ENCODE measurements around the gene PIH1D1. TPM values are rescaled to one million over a fixed set of nuclear protein-coding genes. Genes with fewer than 3 reads are reported as not detected.

The PIH1D1 gene
- total and polyA plus RNA-seq, 2 of the 13 experiments (the other 11 are each of a cell fraction or from before 2014, with no cell fraction given), result 110 to 137 TPM

DNA sequence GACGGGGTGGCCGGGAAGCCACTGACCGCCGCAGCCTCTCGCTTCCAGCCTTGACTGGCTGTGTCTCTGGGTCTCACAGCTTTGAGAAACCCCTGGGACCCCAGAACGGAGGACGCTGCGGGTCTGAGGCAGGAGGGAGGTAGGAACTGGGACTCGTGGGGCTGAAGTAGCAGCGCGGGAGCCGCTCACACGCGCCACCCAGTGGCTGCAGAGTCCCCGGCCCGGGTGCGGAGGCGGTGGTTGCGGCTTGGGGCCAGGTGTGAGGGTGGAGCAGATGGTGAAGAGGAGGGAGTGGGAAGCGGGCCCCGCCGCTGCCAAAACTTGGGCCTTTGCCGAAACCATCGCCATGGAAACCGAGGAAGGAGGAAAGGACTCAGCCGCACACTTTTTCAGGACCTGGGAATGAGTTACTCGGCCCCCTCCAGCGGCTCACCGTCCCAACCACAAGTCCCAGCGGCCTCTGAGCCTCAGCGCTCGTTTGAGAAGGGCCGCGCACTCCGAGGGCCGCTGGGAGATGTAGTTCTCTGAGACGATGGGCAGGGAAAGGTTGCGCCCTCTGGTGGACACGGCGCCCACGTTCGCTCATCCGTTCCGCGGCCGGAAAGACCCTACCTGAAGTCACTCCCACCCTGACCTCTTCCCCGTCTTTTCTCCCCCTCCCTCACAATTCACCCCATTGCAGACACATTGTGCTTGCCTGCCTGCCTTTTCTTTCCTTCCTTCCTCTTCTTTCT lies 8.1 kb downstream of the PIH1D1 start (continued):
- TF ChIP-seq RXRB (CRISPR knock-in tag; IDR thresholded peaks at IDR 0.05; ENCODE audit: borderline replicate concordance), result 0 out of 2 replicates have a peak, but pooled peaks have one; percentile 30
- TF ChIP-seq SOX6 (IDR thresholded peaks at IDR 0.05), result no peak
- peak; percentile 20; the same call in 1 of the 2 replicates for TF ChIP-seq SOX6 (CRISPR knock-in tag; IDR thresholded peaks at IDR 0.05)
- TF ChIP-seq, protein P1, sequence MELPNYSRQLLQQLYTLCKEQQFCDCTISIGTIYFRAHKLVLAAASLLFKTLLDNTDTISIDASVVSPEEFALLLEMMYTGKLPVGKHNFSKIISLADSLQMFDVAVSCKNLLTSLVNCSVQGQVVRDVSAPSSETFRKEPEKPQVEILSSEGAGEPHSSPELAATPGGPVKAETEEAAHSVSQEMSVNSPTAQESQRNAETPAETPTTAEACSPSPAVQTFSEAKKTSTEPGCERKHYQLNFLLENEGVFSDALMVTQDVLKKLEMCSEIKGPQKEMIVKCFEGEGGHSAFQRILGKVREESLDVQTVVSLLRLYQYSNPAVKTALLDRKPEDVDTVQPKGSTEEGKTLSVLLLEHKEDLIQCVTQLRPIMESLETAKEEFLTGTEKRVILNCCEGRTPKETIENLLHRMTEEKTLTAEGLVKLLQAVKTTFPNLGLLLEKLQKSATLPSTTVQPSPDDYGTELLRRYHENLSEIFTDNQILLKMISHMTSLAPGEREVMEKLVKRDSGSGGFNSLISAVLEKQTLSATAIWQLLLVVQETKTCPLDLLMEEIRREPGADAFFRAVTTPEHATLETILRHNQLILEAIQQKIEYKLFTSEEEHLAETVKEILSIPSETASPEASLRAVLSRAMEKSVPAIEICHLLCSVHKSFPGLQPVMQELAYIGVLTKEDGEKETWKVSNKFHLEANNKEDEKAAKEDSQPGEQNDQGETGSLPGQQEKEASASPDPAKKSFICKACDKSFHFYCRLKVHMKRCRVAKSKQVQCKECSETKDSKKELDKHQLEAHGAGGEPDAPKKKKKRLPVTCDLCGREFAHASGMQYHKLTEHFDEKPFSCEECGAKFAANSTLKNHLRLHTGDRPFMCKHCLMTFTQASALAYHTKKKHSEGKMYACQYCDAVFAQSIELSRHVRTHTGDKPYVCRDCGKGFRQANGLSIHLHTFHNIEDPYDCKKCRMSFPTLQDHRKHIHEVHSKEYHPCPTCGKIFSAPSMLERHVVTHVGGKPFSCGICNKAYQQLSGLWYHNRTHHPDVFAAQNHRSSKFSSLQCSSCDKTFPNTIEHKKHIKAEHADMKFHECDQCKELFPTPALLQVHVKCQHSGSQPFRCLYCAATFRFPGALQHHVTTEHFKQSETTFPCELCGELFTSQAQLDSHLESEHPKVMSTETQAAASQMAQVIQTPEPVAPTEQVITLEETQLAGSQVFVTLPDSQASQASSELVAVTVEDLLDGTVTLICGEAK (IDR thresholded peaks at IDR 0.05), result no peak
- TF ChIP-seq, protein P1 (CRISPR knock-in tag; IDR thresholded peaks at IDR 0.05), result peak; percentile 46; the same call in 1 of the 2 replicates
- no peak for TF ChIP-seq ZNF746 (CRISPR knock-in tag; IDR thresholded peaks at IDR 0.05)
- TF ChIP-seq NR2F1 (CRISPR knock-in tag; IDR thresholded peaks at IDR 0.05), result no peak
- TF ChIP-seq SALL2 (CRISPR knock-in tag; IDR thresholded peaks at IDR 0.05), result peak; percentile 80; the same call in 1 of the 2 replicates
- peak; percentile 37 for TF ChIP-seq ZEB1 (IDR thresholded peaks at IDR 0.05; ENCODE audit: insufficient replicate concordance, low read depth)
- TF ChIP-seq RNF2 (conservative IDR thresholded peaks at IDR 0.05; ENCODE audit: low read depth), result 0 out of 2 replicates have a peak, but pooled peaks have one; percentile 46
- peak; percentile 68 for TF ChIP-seq ARNT2 (CRISPR knock-in tag; IDR thresholded peaks at IDR 0.05; ENCODE audit: low read depth)
- TF ChIP-seq KDM5B (CRISPR knock-in tag; IDR thresholded peaks at IDR 0.05; ENCODE audit: borderline replicate concordance), result peak; percentile 65; the same call in 1 of the 2 replicates
- TF ChIP-seq, protein P2, sequence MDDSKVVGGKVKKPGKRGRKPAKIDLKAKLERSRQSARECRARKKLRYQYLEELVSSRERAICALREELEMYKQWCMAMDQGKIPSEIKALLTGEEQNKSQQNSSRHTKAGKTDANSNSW (CRISPR knock-in tag; IDR thresholded peaks at IDR 0.05; ENCODE audit: borderline replicate concordance), result 0 out of 2 replicates have a peak, but pooled peaks have one; percentile 56
- no peak for TF ChIP-seq MAFK (conservative IDR thresholded peaks at IDR 0.05 in 1 of 2, IDR thresholded peaks at IDR 0.05 in 1 of 2; ENCODE audit: low read length in 2 of 2)
- TF ChIP-seq NR2F6 (IDR thresholded peaks at IDR 0.05), result 0 out of 2 replicates have a peak, but pooled peaks have one; percentile 12
- no peak; the same call in 1 of the 2 replicates for TF ChIP-seq NR2F6 (CRISPR knock-in tag; IDR thresholded peaks at IDR 0.05)
- 0 out of 2 replicates have a peak, but pooled peaks have one; percentile 64 for TF ChIP-seq ZNF556 (CRISPR knock-in tag; IDR thresholded peaks at IDR 0.05; ENCODE audit: borderline replicate concordance)
- TF ChIP-seq, protein P3, sequence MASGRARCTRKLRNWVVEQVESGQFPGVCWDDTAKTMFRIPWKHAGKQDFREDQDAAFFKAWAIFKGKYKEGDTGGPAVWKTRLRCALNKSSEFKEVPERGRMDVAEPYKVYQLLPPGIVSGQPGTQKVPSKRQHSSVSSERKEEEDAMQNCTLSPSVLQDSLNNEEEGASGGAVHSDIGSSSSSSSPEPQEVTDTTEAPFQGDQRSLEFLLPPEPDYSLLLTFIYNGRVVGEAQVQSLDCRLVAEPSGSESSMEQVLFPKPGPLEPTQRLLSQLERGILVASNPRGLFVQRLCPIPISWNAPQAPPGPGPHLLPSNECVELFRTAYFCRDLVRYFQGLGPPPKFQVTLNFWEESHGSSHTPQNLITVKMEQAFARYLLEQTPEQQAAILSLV (CRISPR knock-in tag; IDR thresholded peaks at IDR 0.05; ENCODE audit: borderline replicate concordance), result peak; percentile 37; the same call in 1 of the 2 replicates
- TF ChIP-seq ZFP62 (CRISPR knock-in tag; IDR thresholded peaks at IDR 0.05), result peak; percentile 93; the same call in 1 of the 2 replicates
